Neural progenitor cell (in vitro differentiated cells): ENCODE results near the gene PDGFD.

ENCODE experiments used
- CTCF ChIP-seq: fragments of 200-600 bp; sonication (generic); IDR thresholded peaks from 2 replicates; pipeline ENCODE4 v1.5.1; 2017; ENCODE audit warnings: antibody characterized with exemption, mild to moderate bottlenecking
- EZH2 ChIP-seq: fragments of 200-600 bp; sonication (generic); IDR thresholded peaks from 2 replicates; pipeline ENCODE4 v1.6.1; 2017; ENCODE audit warnings: antibody characterized with exemption, mild to moderate bottlenecking, moderate library complexity
- EZH2phosphoT487 ChIP-seq: fragments of 200-600 bp; sonication (generic); IDR thresholded peaks from 2 replicates; pipeline ENCODE4 v1.6.1; 2017; ENCODE audit warnings: antibody characterized with exemption

- no peak for TF ChIP-seq EZH2phosphoT487
- no peak for TF ChIP-seq CTCF
- no peak for TF ChIP-seq EZH2
Observed at GRCh38 chr11:103963648-103964047, 200.3 kb downstream of the PDGFD start.
